ENCODE results near the gene KHNYN. TPM values are rescaled to one million over a fixed set of nuclear protein-coding genes. Genes with fewer than 3 reads are reported as not detected.
"Not testable (repeated sequence)": the region's sequence is repeated elsewhere in the genome, so short reads cannot be mapped to it uniquely, and the experiment has no call there.

KHNYN gene
- total RNA-seq, 1 experiment from 2014 or later = 31.1 TPM

DNA sequence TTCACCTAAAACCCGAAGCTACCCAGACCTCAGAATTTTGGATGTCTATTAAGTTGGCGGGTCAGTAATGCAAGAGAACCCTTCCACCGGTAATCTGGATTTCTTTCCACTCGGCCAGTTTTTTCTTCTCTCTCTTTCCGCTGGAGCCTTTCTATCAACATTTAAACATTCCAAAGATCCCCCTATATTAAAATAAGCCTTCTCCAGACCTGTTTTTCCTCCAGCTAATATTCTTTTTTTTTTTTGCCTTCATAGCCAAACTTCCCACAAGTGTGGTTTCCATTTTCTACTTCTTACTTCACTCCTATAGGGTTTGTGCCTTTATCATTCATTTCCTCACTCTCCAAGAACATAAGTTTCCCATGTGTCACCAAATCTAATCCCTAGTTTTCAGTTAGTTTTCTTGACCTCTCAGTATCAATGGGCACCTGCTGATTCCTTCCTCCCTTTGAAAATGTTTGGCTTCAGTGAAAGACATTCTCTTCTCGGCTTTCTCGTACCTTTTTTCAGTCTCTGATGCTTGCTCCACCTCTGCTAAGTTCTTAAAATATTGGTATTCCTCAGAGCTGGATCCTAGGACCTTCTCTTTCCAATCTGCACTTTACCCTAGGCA, 13.4 kb downstream of the KHNYN start:
- in situ Hi-C loops (cut with HindIII; ENCODE audit: low pct_unique_long_range_greater_than_20kb, low sequenced_read_pairs) = no loop called here

GRCh38 chr14:24450828-24451227, 21.1 kb downstream of the KHNYN start:
- DNase-seq (ENCODE audit: low read depth); in situ Hi-C loops (cut with HindIII; ENCODE audit: low pct_unique_long_range_greater_than_20kb, low sequenced_read_pairs): not testable (repeated sequence)

More for the DNA sequence above, 13.4 kb downstream of the KHNYN start:
- no peak for DNase-seq (ENCODE audit: low read depth)

DNA sequence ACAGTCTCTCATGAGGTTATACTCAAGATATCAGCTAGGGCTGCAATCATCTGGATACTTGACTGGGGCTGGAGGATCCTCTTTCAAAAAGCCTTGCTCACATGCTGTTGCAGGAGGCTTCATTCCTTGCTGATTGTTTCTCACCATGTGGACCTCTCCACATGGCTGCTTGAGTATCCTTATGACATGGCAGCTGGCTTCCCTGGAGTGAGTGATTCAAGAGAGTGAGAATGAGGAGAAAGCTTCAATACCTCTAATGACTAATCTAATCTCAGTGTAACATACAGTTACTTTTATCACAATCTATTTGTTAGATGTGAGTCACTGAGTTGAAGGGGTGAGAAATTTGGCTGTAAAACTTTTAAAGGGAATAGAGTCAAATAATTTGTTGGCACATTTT, 27.2 kb downstream of the KHNYN start:
- in situ Hi-C loops (cut with HindIII; ENCODE audit: low pct_unique_long_range_greater_than_20kb, low sequenced_read_pairs) = no loop called here

GRCh38 chr14:24458736-24459135, 29.0 kb downstream of the KHNYN start:
- DNase-seq (ENCODE audit: low read depth) = no peak
- in situ Hi-C loops (cut with HindIII; ENCODE audit: low pct_unique_long_range_greater_than_20kb, low sequenced_read_pairs) = no loop called here

More for the DNA sequence above, 27.2 kb downstream of the KHNYN start:
- no peak for DNase-seq (ENCODE audit: low read depth)

- in situ Hi-C loops (cut with HindIII; ENCODE audit: low pct_unique_long_range_greater_than_20kb, low sequenced_read_pairs) = no loop called here
- no peak for DNase-seq (ENCODE audit: low read depth)
Measured at GRCh38 chr14:24459331-24459730, 29.6 kb downstream of the KHNYN start.

- in situ Hi-C loops (cut with HindIII; ENCODE audit: low pct_unique_long_range_greater_than_20kb, low sequenced_read_pairs) = no loop called here
- no peak for DNase-seq (ENCODE audit: low read depth)
Measured at GRCh38 chr14:24461336-24461735, 31.6 kb downstream of the KHNYN start.

GRCh38 chr14:24463017-24463883, 33.5 kb downstream of the KHNYN start:
- no peak for DNase-seq (ENCODE audit: low read depth)
- in situ Hi-C loops (cut with HindIII; ENCODE audit: low pct_unique_long_range_greater_than_20kb, low sequenced_read_pairs) = no loop called here

DNA sequence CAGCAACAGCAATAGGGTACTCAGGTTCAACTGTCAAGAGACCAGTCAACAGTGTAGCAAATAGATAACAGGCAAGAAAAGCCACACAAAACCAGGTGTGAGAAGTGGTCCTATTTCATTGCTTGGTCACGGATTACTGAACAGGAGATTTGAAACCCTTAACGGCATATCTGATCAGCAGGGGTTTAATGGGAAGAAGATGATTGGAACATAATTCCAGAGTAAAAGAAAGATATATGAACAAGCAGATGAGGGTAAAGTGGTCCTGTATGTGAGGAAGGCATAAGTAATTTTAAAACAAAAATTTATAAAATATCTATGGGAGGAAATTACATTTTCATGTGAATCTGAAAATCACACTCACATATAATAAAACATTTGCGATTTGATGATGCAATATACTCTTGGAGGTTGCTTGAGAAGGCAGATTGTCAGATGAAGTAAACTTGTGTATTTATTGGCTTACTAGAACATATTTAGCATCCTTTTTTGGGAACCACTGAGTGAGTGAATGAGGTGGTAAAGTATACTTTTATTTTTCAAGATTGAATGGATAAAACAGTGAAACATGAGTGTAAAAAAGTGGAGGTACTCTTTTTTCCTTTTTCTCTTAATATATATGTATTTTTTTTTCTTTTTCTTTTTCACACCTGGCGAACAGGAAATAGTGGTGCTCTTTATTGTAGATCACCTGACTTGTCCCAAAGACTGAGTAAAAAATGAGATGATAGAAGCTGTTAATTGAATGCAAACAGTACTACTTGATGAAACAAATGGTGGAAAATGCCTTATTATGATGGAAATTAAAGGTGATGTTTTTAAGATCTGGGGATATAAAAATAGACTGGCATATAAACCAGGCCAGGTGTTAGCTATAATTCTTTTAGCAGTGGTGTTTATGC, 34.4 kb downstream of the KHNYN start:
- no peak for DNase-seq (ENCODE audit: low read depth)
- in situ Hi-C loops (cut with HindIII; ENCODE audit: low pct_unique_long_range_greater_than_20kb, low sequenced_read_pairs) = no loop called here

DNA sequence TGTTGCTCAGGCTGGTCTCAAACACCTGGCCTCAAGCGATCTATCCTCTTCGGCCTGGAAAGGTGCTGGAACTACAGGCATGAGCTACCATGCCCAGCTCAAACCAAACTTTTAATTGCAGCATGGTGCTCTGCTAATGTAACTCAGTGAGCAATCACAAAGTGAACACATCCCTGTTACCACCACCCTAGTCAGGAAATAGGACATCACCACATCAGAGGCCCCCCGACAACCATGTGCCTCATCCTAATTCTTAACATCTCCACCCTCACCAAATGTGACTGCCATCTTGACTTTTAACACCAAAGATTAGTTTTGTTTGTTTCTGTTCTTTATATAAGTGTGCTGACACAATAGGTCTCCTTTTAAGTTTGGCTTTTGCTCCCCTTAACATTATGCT, 35.6 kb downstream of the KHNYN start:
- DNase-seq (ENCODE audit: low read depth) = no peak
- in situ Hi-C loops (cut with HindIII; ENCODE audit: low pct_unique_long_range_greater_than_20kb, low sequenced_read_pairs) = no loop called here

- no peak for DNase-seq (ENCODE audit: low read depth)
- in situ Hi-C loops (cut with HindIII; ENCODE audit: low pct_unique_long_range_greater_than_20kb, low sequenced_read_pairs) = no loop called here
Measured at GRCh38 chr14:24465805-24466204, 36.1 kb downstream of the KHNYN start.

GRCh38 chr14:24470450-24470849, 40.7 kb downstream of the KHNYN start:
- in situ Hi-C loops (cut with HindIII; ENCODE audit: low pct_unique_long_range_greater_than_20kb, low sequenced_read_pairs); DNase-seq (ENCODE audit: low read depth): not testable (repeated sequence)

DNA sequence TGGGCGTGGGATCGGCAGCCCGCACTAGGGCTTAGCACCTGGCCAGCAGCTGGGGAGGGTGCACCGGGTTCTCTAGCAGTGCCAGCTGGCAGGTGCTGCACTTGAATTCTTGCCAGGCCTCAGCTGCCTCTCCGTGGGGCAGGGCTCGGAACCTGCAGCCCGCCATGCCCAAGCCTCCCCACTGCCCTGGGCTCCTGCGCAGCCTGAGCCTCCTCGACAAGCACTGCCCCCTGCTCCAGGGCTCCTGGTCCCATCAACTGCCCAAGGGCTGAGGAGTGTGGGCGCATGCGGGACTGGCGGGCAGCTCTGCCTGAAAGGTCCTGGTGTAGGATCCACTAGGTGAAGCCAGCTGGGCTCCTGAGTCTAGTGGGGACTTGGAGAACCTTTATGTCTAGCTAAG, 43.5 kb downstream of the KHNYN start:
- in situ Hi-C loops (cut with HindIII; ENCODE audit: low pct_unique_long_range_greater_than_20kb, low sequenced_read_pairs) = no loop called here

GRCh38 chr14:24475261-24475660, 45.5 kb downstream of the KHNYN start:
- in situ Hi-C loops (cut with HindIII; ENCODE audit: low pct_unique_long_range_greater_than_20kb, low sequenced_read_pairs) = no loop called here
- no peak for DNase-seq (ENCODE audit: low read depth)

More for the DNA sequence above, 43.5 kb downstream of the KHNYN start:
- no peak for DNase-seq (ENCODE audit: low read depth)

- DNase-seq (ENCODE audit: low read depth); in situ Hi-C loops (cut with HindIII; ENCODE audit: low pct_unique_long_range_greater_than_20kb, low sequenced_read_pairs): not testable (repeated sequence)
Measured at GRCh38 chr14:24479999-24480398, 50.2 kb downstream of the KHNYN start.

DNA sequence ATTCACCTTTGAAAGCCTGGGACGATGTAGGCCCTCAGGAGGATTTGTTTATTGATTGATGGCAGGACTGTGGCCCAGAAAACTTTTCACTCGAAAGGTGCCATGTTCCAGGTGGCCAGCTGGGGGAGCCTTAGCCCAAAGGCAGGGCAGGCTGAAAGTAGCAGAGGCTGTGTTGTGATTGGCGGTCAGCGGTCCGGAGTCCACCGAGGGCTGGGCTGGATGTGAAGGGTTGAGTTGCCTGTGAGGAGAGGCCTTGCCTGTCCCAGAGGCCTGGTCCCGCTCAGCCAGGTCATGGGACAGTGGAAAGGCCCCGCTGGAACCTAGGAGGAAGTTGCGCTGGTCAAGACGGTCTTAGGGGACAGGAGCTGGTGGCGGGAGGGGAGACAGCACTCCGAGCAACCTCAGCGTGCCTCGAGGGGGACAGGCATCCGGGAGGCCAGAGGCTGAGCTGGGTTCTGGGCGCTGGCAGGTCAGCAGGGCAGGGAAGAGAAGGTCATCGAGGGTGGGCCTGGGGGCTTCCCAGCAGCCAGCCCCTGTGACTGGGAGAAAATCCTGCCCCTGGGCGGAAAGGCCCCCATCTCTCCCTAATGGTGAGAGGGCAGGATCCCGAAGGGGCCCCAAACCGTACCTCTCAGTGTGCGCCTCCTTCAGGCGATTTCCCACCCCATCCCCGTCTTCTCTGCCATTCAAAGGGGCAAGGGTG, 52.0 kb downstream of the KHNYN start:
- DNase-seq (ENCODE audit: low read depth) = peak; percentile 3
- in situ Hi-C loops (cut with HindIII; ENCODE audit: low pct_unique_long_range_greater_than_20kb, low sequenced_read_pairs) = no loop called here

DNA sequence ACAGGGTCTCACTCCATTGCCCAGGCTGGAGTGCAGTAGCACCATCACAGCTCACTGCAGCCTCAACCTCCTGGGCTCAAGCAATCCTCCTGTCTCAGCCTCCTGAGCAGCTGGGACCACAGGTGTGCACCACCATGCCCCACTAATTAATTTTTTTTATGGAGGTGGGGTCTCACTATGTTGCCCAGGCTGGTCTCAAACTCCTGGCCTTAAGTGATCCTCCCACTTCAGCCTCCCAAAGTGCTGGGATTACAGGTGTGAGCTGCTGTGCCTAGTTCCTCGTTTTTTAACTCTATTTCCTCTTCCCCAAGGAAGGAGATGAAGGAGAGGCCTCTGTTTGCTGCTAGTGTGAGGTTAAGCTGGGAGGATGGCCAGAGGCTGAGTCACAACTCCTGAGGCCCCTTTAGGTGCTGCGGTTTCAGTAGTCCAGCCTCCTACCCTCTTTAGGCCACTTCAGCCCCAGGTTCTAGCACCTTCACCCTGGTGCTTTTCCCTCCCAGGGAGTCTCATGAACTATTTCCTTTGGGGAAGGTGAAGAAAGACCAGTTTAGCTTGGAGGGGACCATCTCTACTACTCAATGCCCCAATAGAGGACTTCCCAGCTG, 53.0 kb downstream of the KHNYN start:
- DNase-seq (ENCODE audit: low read depth) = not testable (repeated sequence)

GRCh38 chr14:24483604-24484252, 54.0 kb downstream of the KHNYN start:
- in situ Hi-C loops (cut with HindIII; ENCODE audit: low pct_unique_long_range_greater_than_20kb, low sequenced_read_pairs) = no loop called here

More for the DNA sequence above, 53.0 kb downstream of the KHNYN start:
- in situ Hi-C loops (cut with HindIII; ENCODE audit: low pct_unique_long_range_greater_than_20kb, low sequenced_read_pairs) = not testable (repeated sequence)

More at GRCh38 chr14:24483604-24484252, 54.0 kb downstream of the KHNYN start:
- DNase-seq (ENCODE audit: low read depth) = no peak

Measured in Caki2 (cell line).